Cardiac muscle cell (in vitro differentiated cells and primary cell): Measurements from ENCODE around the gene KRT73. TPM values are rescaled to one million over a fixed set of nuclear protein-coding genes. Genes with fewer than 3 reads are reported as not detected.

ENCODE experiments used
- DNase-seq, 2 donors: peaks; one replicate each; pipeline versions ENCODE4 v3.0.0 to v3.0.0-alpha.2; 2010 to 2017; ENCODE audit warnings: low read depth in 1 of 2, low spot score in 1 of 2
- H3K27ac ChIP-seq: fragments of 200-600 bp; sonication (generic); 2 replicates; pipeline ENCODE4 v1.5.1; 2016
- H3K27me3 ChIP-seq: fragments of 200-600 bp; sonication (generic); 2 replicates; pipeline ENCODE4 v1.6.0; 2016; ENCODE audit warnings: control low read depth
- H3K36me3 ChIP-seq: fragments of 200-600 bp; sonication (generic); 2 replicates; pipeline ENCODE4 v1.5.1; 2016; ENCODE audit warnings: control low read depth
- H3K4me1 ChIP-seq: fragments of 200-600 bp; sonication (generic); 2 replicates; pipeline ENCODE4 v1.8.1; 2017; ENCODE audit warnings: low read depth, mild to moderate bottlenecking, mixed run types
- H3K4me3 ChIP-seq: fragments of 200-600 bp; sonication (generic); 2 replicates; pipeline ENCODE4 v1.5.1; 2016; ENCODE audit warnings: mild to moderate bottlenecking
- H3K9me3 ChIP-seq: fragments of 200-600 bp; sonication (generic); 2 replicates; pipeline ENCODE4 v1.5.1; 2017; ENCODE audit warnings: low read depth, mild to moderate bottlenecking, control low read depth
- polyA plus RNA-seq: library from polyadenylated mRNA; unstranded; fragments of >200 nt; fragmentation: Nextera tagmentation; extraction: Ambion mirVana; gene quantifications from 2 replicates; pipeline ENCODE4 v1.2.1, GENCODE V29; 2016
- total RNA-seq: library from RNA; depleted of rRNA; stranded (reverse); fragments of >200 nt; gene quantifications from 2 replicates; pipeline ENCODE4 v1.2.3, GENCODE V29; 2016
- TF ChIP-seq, protein P1 (sequence below): IDR thresholded peaks from 2 replicates; pipeline ENCODE4 v1.5.1; 2012; ENCODE audit warnings: low read depth, mild to moderate bottlenecking, low read length

Gene KRT73
- total and polyA plus RNA-seq, 2 experiments from 2014 or later, result not detected

- Histone ChIP-seq H3K4me3 (no peak overlapping the region), H3K27ac (no peak overlapping the region), H3K27me3 (peaks cover 20% of the 10 kb centered on the region), H3K4me1 (no peaks in the 10 kb centered on the region), H3K36me3 (no peaks in the 10 kb centered on the region), H3K9me3 (no peaks in the 10 kb centered on the region)
- TF ChIP-seq, protein P1, sequence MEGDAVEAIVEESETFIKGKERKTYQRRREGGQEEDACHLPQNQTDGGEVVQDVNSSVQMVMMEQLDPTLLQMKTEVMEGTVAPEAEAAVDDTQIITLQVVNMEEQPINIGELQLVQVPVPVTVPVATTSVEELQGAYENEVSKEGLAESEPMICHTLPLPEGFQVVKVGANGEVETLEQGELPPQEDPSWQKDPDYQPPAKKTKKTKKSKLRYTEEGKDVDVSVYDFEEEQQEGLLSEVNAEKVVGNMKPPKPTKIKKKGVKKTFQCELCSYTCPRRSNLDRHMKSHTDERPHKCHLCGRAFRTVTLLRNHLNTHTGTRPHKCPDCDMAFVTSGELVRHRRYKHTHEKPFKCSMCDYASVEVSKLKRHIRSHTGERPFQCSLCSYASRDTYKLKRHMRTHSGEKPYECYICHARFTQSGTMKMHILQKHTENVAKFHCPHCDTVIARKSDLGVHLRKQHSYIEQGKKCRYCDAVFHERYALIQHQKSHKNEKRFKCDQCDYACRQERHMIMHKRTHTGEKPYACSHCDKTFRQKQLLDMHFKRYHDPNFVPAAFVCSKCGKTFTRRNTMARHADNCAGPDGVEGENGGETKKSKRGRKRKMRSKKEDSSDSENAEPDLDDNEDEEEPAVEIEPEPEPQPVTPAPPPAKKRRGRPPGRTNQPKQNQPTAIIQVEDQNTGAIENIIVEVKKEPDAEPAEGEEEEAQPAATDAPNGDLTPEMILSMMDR, result no peak
- DNase-seq, result no peak
These were observed 28.3 kb downstream of the KRT73 start for GRCh38 chr12:52590021-52590420.

DNA sequence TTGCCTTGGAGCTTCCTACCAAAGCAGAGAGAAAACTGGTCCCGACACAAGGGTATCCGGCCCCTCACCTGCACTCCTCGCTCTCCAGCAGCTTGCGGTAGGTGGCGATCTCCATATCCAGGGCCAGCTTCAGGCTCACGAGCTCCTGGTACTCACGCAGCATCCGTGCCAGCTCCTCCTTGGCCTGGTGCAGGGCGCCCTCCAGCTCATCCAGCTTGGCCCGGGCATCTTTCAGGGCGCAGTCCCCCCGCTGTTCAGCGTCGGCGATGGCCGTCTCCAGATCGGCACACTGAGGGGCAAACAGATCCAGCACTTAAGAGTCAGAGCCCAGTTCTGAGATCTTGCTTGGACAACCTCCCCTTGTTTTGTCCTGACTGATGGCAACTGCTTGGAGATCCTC is 30.8 kb downstream of the KRT73 start:
- no peaks in the 10 kb centered on the region for H3K36me3 ChIP-seq
- H3K4me1 ChIP-seq, result no peaks in the 10 kb centered on the region
- no peak overlapping the region for H3K27ac ChIP-seq
- no peak overlapping the region for H3K4me3 ChIP-seq
- no peak for DNase-seq
- TF ChIP-seq, protein P1, result no peak
- peaks cover 20% of the 10 kb centered on the region for H3K27me3 ChIP-seq
- no peaks in the 10 kb centered on the region for H3K9me3 ChIP-seq

- Histone ChIP-seq H3K4me1 (no peaks in the 10 kb centered on the region), H3K27me3 (peaks cover 27% of the 10 kb centered on the region), H3K9me3 (no peaks in the 10 kb centered on the region), H3K36me3 (no peaks in the 10 kb centered on the region), H3K27ac (no peak overlapping the region), H3K4me3 (no peak overlapping the region)
- TF ChIP-seq, protein P1, result no peak
- DNase-seq, result no peak
These were observed 32.4 kb downstream of the KRT73 start for GRCh38 chr12:52585946-52586345.

DNA sequence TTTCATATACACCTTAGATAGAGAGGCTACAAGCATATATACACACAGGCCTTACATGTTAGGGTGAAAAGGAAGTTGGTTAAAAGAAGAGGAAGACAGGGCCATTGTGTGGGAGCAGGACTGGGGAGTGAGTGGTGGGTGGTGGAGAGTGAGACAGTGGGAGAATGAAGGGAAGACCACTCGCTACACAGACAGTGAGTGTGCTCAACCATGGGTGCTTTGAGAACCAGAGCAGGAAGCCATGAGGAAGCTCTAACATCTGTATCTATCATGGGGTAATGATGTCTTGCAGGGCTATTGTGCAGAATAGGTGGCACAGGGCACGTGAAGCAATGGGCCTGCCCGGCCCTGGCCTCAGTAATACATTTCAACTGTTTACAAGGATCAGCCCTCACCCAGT is 33.3 kb downstream of the KRT73 start:
- no peak overlapping the region for H3K4me3 ChIP-seq
- TF ChIP-seq, protein P1, result no peak
- no peak overlapping the region for H3K27ac ChIP-seq
- no peaks in the 10 kb centered on the region for H3K36me3 ChIP-seq
- H3K9me3 ChIP-seq, result no peaks in the 10 kb centered on the region
- DNase-seq, result no peak
- peaks cover 28% of the 10 kb centered on the region for H3K27me3 ChIP-seq
- H3K4me1 ChIP-seq, result no peaks in the 10 kb centered on the region

DNA sequence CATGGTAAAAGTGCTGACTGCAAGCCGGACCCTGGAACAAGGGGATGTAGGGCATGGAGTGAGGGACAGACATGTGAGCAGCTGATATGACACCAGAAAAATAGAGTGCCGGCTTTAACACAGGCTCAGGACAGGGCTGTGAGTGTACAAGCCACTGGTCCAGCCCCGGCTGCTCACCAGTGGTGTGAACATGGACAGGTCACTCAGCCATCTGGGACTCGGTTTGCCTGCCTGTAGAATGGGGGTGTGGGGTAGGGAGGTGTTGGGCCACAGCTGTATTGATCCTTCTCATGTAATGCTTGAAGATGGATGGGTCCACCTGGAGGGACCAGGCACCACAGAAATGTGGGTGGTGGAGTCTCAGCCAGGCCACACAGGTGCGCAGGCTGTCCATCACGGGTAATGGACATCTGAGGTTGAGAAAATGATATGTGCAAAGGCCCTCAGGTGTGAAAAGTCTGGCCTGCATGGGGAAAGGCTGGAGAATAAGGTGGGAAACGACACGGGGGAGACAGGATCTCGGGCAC is 34.1 kb downstream of the KRT73 start:
- TF ChIP-seq, protein P1, result no peak
- no peaks in the 10 kb centered on the region for H3K9me3 ChIP-seq
- no peak for DNase-seq
- no peak overlapping the region for H3K4me3 ChIP-seq
- H3K27me3 ChIP-seq, result peaks cover 28% of the 10 kb centered on the region
- no peaks in the 10 kb centered on the region for H3K4me1 ChIP-seq
- no peaks in the 10 kb centered on the region for H3K36me3 ChIP-seq
- no peak overlapping the region for H3K27ac ChIP-seq
